ENCODE results near the gene RAB17. TPM values are rescaled to one million over a fixed set of nuclear protein-coding genes. Genes with fewer than 3 reads are reported as not detected.

RAB17 gene, protein sequence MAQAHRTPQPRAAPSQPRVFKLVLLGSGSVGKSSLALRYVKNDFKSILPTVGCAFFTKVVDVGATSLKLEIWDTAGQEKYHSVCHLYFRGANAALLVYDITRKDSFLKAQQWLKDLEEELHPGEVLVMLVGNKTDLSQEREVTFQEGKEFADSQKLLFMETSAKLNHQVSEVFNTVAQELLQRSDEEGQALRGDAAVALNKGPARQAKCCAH
- total RNA-seq, result 0.17 and 0.47 TPM in 2 replicates

DNA sequence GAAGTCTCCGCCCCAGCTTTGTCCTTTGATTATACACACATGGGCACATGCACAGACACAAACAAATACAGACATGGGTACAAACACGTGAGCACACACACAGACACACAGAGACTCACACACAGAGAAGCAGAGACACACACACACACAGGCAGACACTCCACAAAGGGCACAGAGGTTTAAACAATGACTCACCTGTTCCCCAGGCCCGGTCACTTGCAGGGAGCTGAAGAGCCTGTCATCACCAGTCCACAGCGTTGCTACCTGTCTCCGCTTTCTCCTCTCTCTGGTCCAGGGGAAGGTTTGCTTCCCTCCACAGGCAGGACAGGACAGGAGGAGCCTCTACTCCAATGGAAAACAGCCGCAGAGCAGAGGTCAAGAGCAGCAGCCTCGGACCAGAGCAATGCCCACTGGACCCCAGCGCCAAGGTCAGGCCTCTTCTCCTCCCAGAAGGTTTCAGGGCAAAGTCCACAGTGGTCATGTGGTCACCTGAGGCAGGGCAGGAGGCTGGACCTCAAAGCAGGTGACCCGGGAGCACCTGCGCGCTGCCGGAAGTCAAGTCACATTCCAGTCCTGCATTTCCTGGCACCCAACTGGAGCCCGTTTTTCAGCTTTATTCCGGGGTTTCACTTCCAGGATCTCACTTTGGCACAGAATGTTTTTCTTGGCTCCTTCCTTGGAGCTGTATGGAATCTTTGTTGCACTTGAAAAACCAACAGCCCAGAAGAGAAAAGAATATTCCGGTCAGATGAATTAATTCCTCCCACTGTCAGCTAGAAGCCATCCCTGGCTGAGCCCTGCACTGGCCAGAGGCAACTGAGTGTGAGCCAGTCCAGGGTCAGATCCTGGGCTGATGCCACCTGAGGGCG lies at the start of gene RAB17:
RAB17 (minus strand) TSS at position 463 of the 869 bp plus-strand sequence. CDS start 4,580 bp downstream, outside the sequence.

DNA sequence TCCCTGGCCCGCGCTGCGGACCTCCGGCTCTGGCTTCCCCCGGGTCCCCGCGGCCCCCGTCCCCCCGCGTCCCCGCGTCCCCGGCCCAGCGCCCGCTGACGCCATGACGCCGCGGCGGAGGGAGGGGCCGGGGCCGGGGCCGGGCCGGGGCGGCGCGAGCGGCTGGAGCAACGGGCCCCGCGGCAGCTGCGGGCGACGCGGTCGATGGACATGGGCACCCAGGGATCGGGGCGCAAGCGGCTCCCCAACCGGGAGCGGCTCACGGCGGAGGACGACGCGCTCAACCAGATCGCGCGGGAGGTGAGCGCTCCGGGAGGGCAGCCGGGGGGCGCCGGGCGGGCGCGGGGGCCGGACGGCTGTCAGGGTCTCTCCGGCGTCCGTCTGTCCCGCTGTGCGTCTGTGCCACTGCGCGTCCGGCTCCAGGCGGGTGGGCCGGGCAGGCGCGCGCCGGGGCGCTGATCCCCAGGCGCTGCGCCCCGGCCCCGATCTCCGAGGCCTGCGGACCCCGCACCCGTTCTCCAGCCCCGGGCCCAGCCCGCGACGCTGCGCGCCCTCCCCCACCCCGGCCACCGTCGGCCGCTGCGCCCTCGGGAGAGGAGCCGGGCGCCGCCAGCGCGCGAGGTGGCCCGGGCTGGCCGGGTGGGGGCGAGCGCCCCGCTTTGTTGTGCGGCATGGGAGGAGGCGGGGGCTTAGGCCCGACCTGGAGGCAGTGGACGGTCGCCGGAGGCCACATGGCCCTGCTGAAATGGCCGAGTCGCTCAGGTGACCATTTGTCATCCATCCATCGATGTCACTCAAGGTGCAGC lies 37.1 kb upstream of the RAB17 start, which contains the start of gene LRRFIP1:
LRRFIP1 (plus strand) TSS at position 147 of the 806 bp plus-strand sequence; CDS start at position 205, 58 bp downstream.

DNA sequence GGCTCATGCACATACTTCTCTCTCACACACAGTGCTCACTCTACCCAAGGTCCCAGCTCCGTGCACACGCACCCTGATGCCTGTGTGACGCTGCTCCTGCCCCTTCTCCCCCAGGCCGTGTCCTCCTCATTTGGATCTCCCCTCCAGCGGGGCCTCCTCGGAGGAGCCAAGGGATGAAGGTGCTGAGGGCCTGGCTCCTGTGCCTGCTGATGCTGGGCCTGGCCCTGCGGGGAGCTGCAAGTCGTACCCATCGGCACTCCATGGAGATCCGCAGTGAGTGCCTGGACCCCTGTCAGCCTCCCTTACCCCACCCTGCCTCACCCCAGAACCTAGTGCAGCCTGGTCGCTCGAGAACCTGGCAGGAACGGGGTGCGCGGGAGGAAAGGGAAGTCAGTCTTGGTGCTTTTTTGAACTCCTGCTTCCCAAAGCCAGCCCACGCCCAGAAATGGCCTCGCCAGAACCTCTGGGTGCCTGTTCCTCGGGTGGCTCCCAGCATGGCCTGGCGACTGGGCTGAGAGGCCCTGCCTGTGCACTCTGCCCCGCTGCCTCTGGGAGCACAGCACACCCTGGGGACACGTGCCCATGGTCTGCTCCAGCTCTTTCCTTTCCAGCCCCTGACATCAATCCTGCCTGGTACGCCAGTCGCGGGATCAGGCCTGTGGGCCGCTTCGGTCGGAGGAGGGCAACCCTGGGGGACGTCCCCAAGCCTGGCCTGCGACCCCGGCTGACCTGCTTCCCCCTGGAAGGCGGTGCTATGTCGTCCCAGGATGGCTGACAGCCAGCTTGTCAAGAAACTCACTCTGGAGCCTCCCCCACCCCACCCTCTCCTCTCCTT lies 23.9 kb downstream of the RAB17 start, which contains the start of gene PRLH:
PRLH (plus strand) TSS at position 174 of the 835 bp plus-strand sequence; CDS start at position 174, 0 bp downstream.

Other genes with a start within 250 kb of the RAB17 start
- 1,632 and 2,334 TPM in 2 replicates for gene COL6A3, start 176.6 kb downstream of the RAB17 start, total RNA-seq
- 2.8 and 5.4 TPM in 2 replicates for gene MLPH, start 103.5 kb downstream of the RAB17 start, total RNA-seq
- gene PRLH, start 24.2 kb downstream of the RAB17 start, total RNA-seq, result not detected in 2 replicates
- gene LRRFIP1, start 36.9 kb upstream of the RAB17 start, total RNA-seq, result 33.6 and 34.3 TPM in 2 replicates
- 0.16 and 0.17 TPM in 2 replicates for gene RBM44, start 208.0 kb upstream of the RAB17 start, total RNA-seq

Measured in bronchial smooth muscle cell (primary cell).